B cell (primary cell): ENCODE results near the gene SERPINI1. TPM values are rescaled to one million over a fixed set of nuclear protein-coding genes. Genes with fewer than 3 reads are reported as not detected.

Experiments used
- ATAC-seq: fragments of 200-7000 bp; cut with Tn5 transposase; one replicate; pipeline ENCODE4 v1.10.0; 2021; ENCODE audit warnings: low read depth, mild to moderate bottlenecking, moderate number of reproducible peaks, moderate library complexity
- CTCF ChIA-PET: fragments of 350-600 bp; sonication (Branson Sonifier 250); formaldehyde crosslinking; loops from one replicate; lab custom pipeline; 2021; ENCODE audit warnings: antibody characterized with exemption, inconsistent platforms; lab: Charles Lee
- POLR2A ChIA-PET: fragments of 350-600 bp; sonication (Branson Sonifier 250); formaldehyde crosslinking; loops from one replicate; lab custom pipeline; 2021; ENCODE audit warnings: antibody characterized with exemption; lab: Charles Lee
- DNase-seq: peaks from one replicate; pipeline ENCODE4 v3.0.0; 2013
- H2AFZ ChIP-seq: 2 replicates; pipeline ENCODE4 v1.6.1; 2012; ENCODE audit warnings: mild to moderate bottlenecking, low read depth, low read length; ENCODE audit not compliant: insufficient read depth, poor library complexity, severe bottlenecking
- H3K27ac ChIP-seq, 2 donors: 1 replicate in 1 of 2; 2 replicates in 1 of 2; pipeline ENCODE4 v1.5.1; 2012 to 2013; ENCODE audit warnings: low read length in 2 of 2, mild to moderate bottlenecking in 2 of 2, moderate library complexity in 1 of 2
- H3K27me3 ChIP-seq, 4 experiments: fragments of 200-600 bp in 1 of 4; sonication (generic) in 1 of 4; replicated peaks in 1 of 4; 1 replicate in 2 of 4; 2 replicates in 2 of 4; pipeline versions ENCODE4 v1.6.1 to v1.7.0; 2013 to 2016; ENCODE audit warnings: low read length in 3 of 4, mild to moderate bottlenecking in 2 of 4, mixed read lengths in 1 of 4, moderate library complexity in 1 of 4; ENCODE audit not compliant: insufficient read depth in 4 of 4, control insufficient read depth in 3 of 4; ENCODE audit errors: control extremely low read depth in 1 of 4
- H3K36me3 ChIP-seq, 2 experiments: replicated peaks in 1 of 2; 1 replicate in 1 of 2; 2 replicates in 1 of 2; pipeline versions ENCODE4 v1.6.1 to v1.7.1; 2013; ENCODE audit warnings: low read length in 1 of 2; ENCODE audit not compliant: insufficient read depth in 2 of 2, control insufficient read depth in 1 of 2; ENCODE audit errors: control extremely low read depth in 1 of 2, extremely low read depth in 1 of 2
- H3K4me1 ChIP-seq, 2 donors: fragments of 200-600 bp in 1 of 2; sonication (generic) in 1 of 2; 1 replicate in 1 of 2; 2 replicates in 1 of 2; pipeline versions ENCODE4 v1.5.1 to v1.6.1; 2013 to 2017; ENCODE audit warnings: low read length in 2 of 2; ENCODE audit not compliant: control insufficient read depth in 2 of 2, insufficient read depth in 2 of 2
- H3K4me2 ChIP-seq: replicated peaks from 2 replicates; pipeline ENCODE3; 2012; ENCODE audit warnings: mild to moderate bottlenecking, low read depth, low read length; ENCODE audit not compliant: poor library complexity, severe bottlenecking
- H3K4me3 ChIP-seq, 5 experiments: fragments of 200-600 bp in 1 of 5; sonication (generic) in 1 of 5; 1 replicate in 3 of 5; 2 replicates in 2 of 5; pipeline versions ENCODE4 v1.5.1 to v1.7.0; 2011 to 2016; ENCODE audit warnings: low read length in 4 of 5, mild to moderate bottlenecking in 4 of 5, low read depth in 2 of 5, control low read depth in 1 of 5, moderate library complexity in 1 of 5; ENCODE audit not compliant: insufficient read depth in 1 of 5; ENCODE audit errors: control extremely low read depth in 1 of 5, extremely low read depth in 1 of 5
- H3K79me2 ChIP-seq: fragments of 200-600 bp; sonication (generic); one replicate; pipeline ENCODE4 v1.6.0; 2016; ENCODE audit warnings: low read length; ENCODE audit not compliant: control insufficient read depth, insufficient read depth
- H3K9ac ChIP-seq: fragments of 200-600 bp; sonication (generic); 2 replicates; pipeline ENCODE4 v1.6.1; 2017; ENCODE audit warnings: mild to moderate bottlenecking, low read length, moderate library complexity
- H3K9me3 ChIP-seq, 3 donors: one replicate each; pipeline versions ENCODE4 v1.6.1 to v1.7.1; 2013; ENCODE audit warnings: low read length in 2 of 3; ENCODE audit not compliant: control insufficient read depth in 2 of 3, insufficient read depth in 1 of 3; ENCODE audit errors: control extremely low read depth in 1 of 3
- H4K20me1 ChIP-seq: 2 replicates; pipeline ENCODE4 v1.6.0; 2012; ENCODE audit warnings: mild to moderate bottlenecking, low read length; ENCODE audit not compliant: insufficient read depth, control insufficient read depth, poor library complexity, severe bottlenecking
- H3K27ac Mint-ChIP-seq: one replicate; pipeline ENCODE4 v1.8.0; 2021; ENCODE audit warnings: mixed read lengths
- H3K27me3 Mint-ChIP-seq: one replicate; pipeline ENCODE4 v1.8.0; 2021; ENCODE audit warnings: mixed read lengths
- H3K4me1 Mint-ChIP-seq: one replicate; pipeline ENCODE4 v1.8.0; 2021; ENCODE audit warnings: mixed read lengths
- H3K4me3 Mint-ChIP-seq: one replicate; pipeline ENCODE4 v1.8.0; 2021; ENCODE audit warnings: mixed read lengths
- H3K9me3 Mint-ChIP-seq: one replicate; pipeline ENCODE4 v1.8.0; 2022; ENCODE audit warnings: mixed read lengths; ENCODE audit not compliant: insufficient read depth
- CTCF ChIP-seq: fragments of 200-600 bp; IDR thresholded peaks from one replicate; pipeline ENCODE4 v1.8.0; 2022; ENCODE audit warnings: antibody characterized with exemption, mild to moderate bottlenecking
- EZH2 ChIP-seq: IDR thresholded peaks from 2 replicates; pipeline ENCODE4 v1.6.1; 2012; ENCODE audit warnings: borderline replicate concordance, low read depth, mild to moderate bottlenecking, moderate library complexity, low read length; ENCODE audit not compliant: insufficient read depth, poor library complexity, severe bottlenecking
- WGBS: methylation state at CpG from one replicate; pipeline ENCODE4 v1.1.5; 2013; ENCODE audit warnings: missing lambda C conversion rate; ENCODE audit not compliant: insufficient coverage; 5-methylcytosine and 5-hydroxymethylcytosine counted together
- intact Hi-C: fragments of 100-400 bp; cut with micrococcal nuclease; formaldehyde crosslinking; loops from one replicate; pipeline ENCODE4 v1.10.0; 2022
- polyA plus RNA-seq: library from polyadenylated mRNA; depleted of rRNA; stranded (reverse); fragments of >200 nt; gene quantifications from 2 replicates; pipeline ENCODE4 v1.2.3, GENCODE V29; 2012
- total RNA-seq, 2 donors: library from RNA; stranded (reverse); fragments of 120-200 nt in 1 of 2; gene quantifications; 1 replicate in 1 of 2; 2 replicates in 1 of 2; pipeline versions ENCODE4 v1.2.3 to v1.2.4, GENCODE V29; 2013 to 2022

SERPINI1 gene
- total and polyA plus RNA-seq, 2 donors (not counting 1 experiment from before 2014, with no cell fraction given) = 6.8 to 7.0 TPM

GRCh38 chr3:167733961-167734497 lies 1.5 kb upstream of the SERPINI1 start:
- peak overlapping the region; percentile 85 to 99 (median 90) for H3K4me3 ChIP-seq
- intact Hi-C loops = loop anchor here (2.0 kb wide), 4 partner anchors 43 to 353 kb away; partner anchors contain the start of gene ZBBX
- ATAC-seq (no peak), DNase-seq (no peak)
- H3K9ac ChIP-seq = peak overlapping the region; percentile 87
- Mint-ChIP-seq H3K9me3 (no peaks in the 10 kb centered on the region), H3K27ac (no peak overlapping the region), H3K4me3 (no peak overlapping the region), H3K4me1 (peaks cover 36% of the 10 kb centered on the region), H3K27me3 (no peaks in the 10 kb centered on the region)
- no peaks in the 10 kb centered on the region for H3K9me3 ChIP-seq
- WGBS = 0% methylated on average over 8 of the region's 12 CpGs
- no peaks in the 10 kb centered on the region for H3K27me3 ChIP-seq
- peak overlapping the region; percentile 94 for H2AFZ ChIP-seq
- peaks cover 81% of the 10 kb centered on the region for H3K79me2 ChIP-seq
- H3K27ac ChIP-seq = peak overlapping the region; percentile 72 to 91
- H3K4me1 ChIP-seq = peaks cover 7 to 45% of the 10 kb centered on the region in 2 donors
- peak overlapping the region; percentile 85 for H3K4me2 ChIP-seq
- H3K36me3 ChIP-seq = peaks cover 6% of the 10 kb centered on the region in 2 experiments
- CTCF ChIA-PET = interaction anchor here (1.2 kb wide), 1 partner anchor 353 kb away, joined by 4 read pairs; the partner anchor contains the start of gene ZBBX
- H4K20me1 ChIP-seq = peaks cover 35% of the 10 kb centered on the region
- POLR2A ChIA-PET = no interaction called here
- no peak for TF ChIP-seq CTCF
- no peak for TF ChIP-seq EZH2
